ENCODE measurements around the gene ZYX. TPM values are rescaled to one million over a fixed set of nuclear protein-coding genes. Genes with fewer than 3 reads are reported as not detected.

Gene ZYX
- polyA plus RNA-seq, 5 donors, result 105 to 328 (median 157) TPM

Other genes starting within 250 kb of the ZYX start
- gene PIP, start 249.3 kb upstream of the ZYX start, polyA plus RNA-seq (ENCODE audit: insufficient read depth in 1 of 5, insufficient read length in 5 of 5, low replicate concordance in 1 of 5), result not detected
- gene TAS2R39, start 197.9 kb upstream of the ZYX start, polyA plus RNA-seq (ENCODE audit: insufficient read depth in 1 of 5, insufficient read length in 5 of 5, low replicate concordance in 1 of 5), result not detected
- not detected for gene TAS2R40, start 159.3 kb upstream of the ZYX start, polyA plus RNA-seq (ENCODE audit: insufficient read depth in 1 of 5, insufficient read length in 5 of 5, low replicate concordance in 1 of 5)
- 100 to 1,000 TPM; 105 to 130 (median 124) TPM for gene GSTK1, start 117.9 kb upstream of the ZYX start, polyA plus RNA-seq (ENCODE audit: insufficient read depth in 1 of 5, insufficient read length in 5 of 5, low replicate concordance in 1 of 5)
- 1 to 10 TPM; 4.9 to 8.4 (median 6.9) TPM for gene TMEM139, start 96.4 kb upstream of the ZYX start, polyA plus RNA-seq (ENCODE audit: insufficient read depth in 1 of 5, insufficient read length in 5 of 5, low replicate concordance in 1 of 5)
- gene CASP2, start 93.0 kb upstream of the ZYX start, polyA plus RNA-seq (ENCODE audit: insufficient read depth in 1 of 5, insufficient read length in 5 of 5, low replicate concordance in 1 of 5), result 10 to 100 TPM; 52.2 to 64.8 (median 62.7) TPM
- gene CLCN1, start 65.2 kb upstream of the ZYX start, polyA plus RNA-seq (ENCODE audit: insufficient read depth in 1 of 5, insufficient read length in 5 of 5, low replicate concordance in 1 of 5), result under 1 TPM in 1 of 5 donors, not detected in 4; 0.09 TPM
- gene FAM131B, start 18.6 kb upstream of the ZYX start, polyA plus RNA-seq (ENCODE audit: insufficient read depth in 1 of 5, insufficient read length in 5 of 5, low replicate concordance in 1 of 5), result 1 to 10 TPM; 1.7 to 2.6 (median 2.2) TPM
- gene EPHA1, start 27.5 kb downstream of the ZYX start, polyA plus RNA-seq (ENCODE audit: insufficient read depth in 1 of 5, insufficient read length in 5 of 5, low replicate concordance in 1 of 5), result 10 to 100 TPM; 10.5 to 15.8 (median 13.2) TPM
- not detected for gene TAS2R60, start 62.1 kb downstream of the ZYX start, polyA plus RNA-seq (ENCODE audit: insufficient read depth in 1 of 5, insufficient read length in 5 of 5, low replicate concordance in 1 of 5)
- gene TAS2R41, start 96.5 kb downstream of the ZYX start, polyA plus RNA-seq (ENCODE audit: insufficient read depth in 1 of 5, insufficient read length in 5 of 5, low replicate concordance in 1 of 5), result not detected
- gene CTAGE15, start 190.5 kb downstream of the ZYX start, polyA plus RNA-seq (ENCODE audit: insufficient read depth in 1 of 5, insufficient read length in 5 of 5, low replicate concordance in 1 of 5), result 1 to 10 TPM in 2 of 5 donors, under 1 TPM in 2, not detected in 1; 0.95 to 2.1 (median 1.3) TPM
- gene TCAF2, start 239.6 kb downstream of the ZYX start, polyA plus RNA-seq (ENCODE audit: insufficient read depth in 1 of 5, insufficient read length in 5 of 5, low replicate concordance in 1 of 5), result 1 to 10 TPM; 3.0 to 6.1 (median 4.3) TPM